Activated effector memory CD4-positive, alpha-beta T cell treated with Interleukin-2 at 50 U/mL for 16 hours (primary cell): ENCODE results near the gene NDUFC2.
"Not testable (repeated sequence)": the region's sequence is repeated elsewhere in the genome, so short reads cannot be mapped to it uniquely, and the experiment has no call there.

Source experiments
- DNase-seq: peaks from one replicate; pipeline ENCODE4 v3.0.0-alpha.2; 2020

NDUFC2 gene

GRCh38 chr11:78079232-78080083 lies at the start of gene NDUFC2:
Gene NDUFC2 (minus strand): TSS chr11:78079862. CDS start chr11:78079744, 118 bp downstream.
- DNase-seq: peak; percentile 59

- no peak for DNase-seq
These were observed 47.7 kb upstream of the NDUFC2 start for GRCh38 chr11:78127403-78127802.

- DNase-seq: no peak
These were observed 33.1 kb upstream of the NDUFC2 start for GRCh38 chr11:78112582-78113275.

GRCh38 chr11:78111298-78111697 lies 31.6 kb upstream of the NDUFC2 start:
- no peak for DNase-seq

GRCh38 chr11:78110830-78111229 lies 31.2 kb upstream of the NDUFC2 start:
- no peak for DNase-seq

GRCh38 chr11:78110351-78110750 lies 30.7 kb upstream of the NDUFC2 start:
- DNase-seq: no peak

- DNase-seq: no peak
These were observed 29.7 kb upstream of the NDUFC2 start for GRCh38 chr11:78109081-78110015.

GRCh38 chr11:78100676-78101472 lies 21.2 kb upstream of the NDUFC2 start:
- no peak for DNase-seq

- DNase-seq: no peak
These were observed 20.6 kb upstream of the NDUFC2 start for GRCh38 chr11:78100261-78100660.

- DNase-seq: no peak
These were observed 20.0 kb upstream of the NDUFC2 start for GRCh38 chr11:78099666-78100065.

- no peak for DNase-seq
These were observed 18.2 kb upstream of the NDUFC2 start for GRCh38 chr11:78097666-78098385.

- DNase-seq: no peak
These were observed 14.6 kb upstream of the NDUFC2 start for GRCh38 chr11:78094250-78094649.

GRCh38 chr11:78086521-78087074 lies 6.9 kb upstream of the NDUFC2 start:
- not testable (repeated sequence) for DNase-seq

- DNase-seq: no peak
These were observed 6.3 kb upstream of the NDUFC2 start for GRCh38 chr11:78085972-78086371.

- DNase-seq: not testable (repeated sequence)
These were observed 4.8 kb upstream of the NDUFC2 start for GRCh38 chr11:78084506-78084905.

GRCh38 chr11:78083021-78083420 lies 3.4 kb upstream of the NDUFC2 start:
- no peak for DNase-seq

GRCh38 chr11:78082146-78082545 lies 2.5 kb upstream of the NDUFC2 start:
- DNase-seq: no peak

- no peak for DNase-seq
These were observed 1.9 kb upstream of the NDUFC2 start for GRCh38 chr11:78081583-78081982.

GRCh38 chr11:78080818-78081495 lies 1.3 kb upstream of the NDUFC2 start:
- DNase-seq: no peak

- no peak for DNase-seq
These were observed 589 bp upstream of the NDUFC2 start for GRCh38 chr11:78080084-78080817.
